H1 (cell line): ENCODE measurements around the gene GPR26. TPM values are rescaled to one million over a fixed set of nuclear protein-coding genes. Genes with fewer than 3 reads are reported as not detected.

Experiments used
- RNF2 ChIP-seq: fragments of 200-900, 300-1000 bp; sonication (generic); IDR thresholded peaks from 2 replicates; pipeline ENCODE4 v1.7.1; 2016; ENCODE audit warnings: borderline replicate concordance, low read depth, mild to moderate bottlenecking, antibody characterized with exemption, low read length; ENCODE audit not compliant: poor library complexity, severe bottlenecking; ENCODE audit errors: missing control alignments
- polyA plus RNA-seq, 7 experiments: library from polyadenylated mRNA; depleted of rRNA in 3 of 7; stranded (reverse) in 5 of 7; unstranded in 2 of 7; fragments of >200 nt in 5 of 7; fragments of 200-250 nt in 2 of 7; gene quantifications; 1 replicate in 5 of 7; 2 replicates in 1 of 7; 4 replicates in 1 of 7; pipeline versions ENCODE4 v1.2.1 to v1.2.3, GENCODE V29; 2011 to 2013; ENCODE audit warnings: missing spikeins in 2 of 7, mixed read lengths in 2 of 7
- total RNA-seq: library from RNA; stranded (reverse); fragmentation: NEBNext Ultra II Directional; extraction: Animal tissue kit (Norgen Biotek cat#: 25700); gene quantifications from 2 replicates; pipeline ENCODE4 v1.2.1, GENCODE V29; 2021
- TF ChIP-seq, protein P1 (sequence below): fragments of 300-600 bp; sonication (generic); IDR thresholded peaks from 2 replicates; pipeline ENCODE4 v1.7.1; 2012; ENCODE audit warnings: low read length, moderate library complexity, mild to moderate bottlenecking, inconsistent platforms; ENCODE audit not compliant: insufficient replicate concordance
- TF ChIP-seq, protein P2 (sequence below): IDR thresholded peaks from 2 replicates; pipeline ENCODE4 v1.6.1; 2012; ENCODE audit warnings: inconsistent platforms

Gene GPR26
- total and polyA plus RNA-seq, 2 of the 8 experiments (the other 6 are each of a cell fraction or from before 2014, with no cell fraction given) = 0.09 to 0.21 TPM

GRCh38 chr10:123639131-123639530 lies 27.0 kb upstream of the GPR26 start (continued):
- TF ChIP-seq, protein P1, sequence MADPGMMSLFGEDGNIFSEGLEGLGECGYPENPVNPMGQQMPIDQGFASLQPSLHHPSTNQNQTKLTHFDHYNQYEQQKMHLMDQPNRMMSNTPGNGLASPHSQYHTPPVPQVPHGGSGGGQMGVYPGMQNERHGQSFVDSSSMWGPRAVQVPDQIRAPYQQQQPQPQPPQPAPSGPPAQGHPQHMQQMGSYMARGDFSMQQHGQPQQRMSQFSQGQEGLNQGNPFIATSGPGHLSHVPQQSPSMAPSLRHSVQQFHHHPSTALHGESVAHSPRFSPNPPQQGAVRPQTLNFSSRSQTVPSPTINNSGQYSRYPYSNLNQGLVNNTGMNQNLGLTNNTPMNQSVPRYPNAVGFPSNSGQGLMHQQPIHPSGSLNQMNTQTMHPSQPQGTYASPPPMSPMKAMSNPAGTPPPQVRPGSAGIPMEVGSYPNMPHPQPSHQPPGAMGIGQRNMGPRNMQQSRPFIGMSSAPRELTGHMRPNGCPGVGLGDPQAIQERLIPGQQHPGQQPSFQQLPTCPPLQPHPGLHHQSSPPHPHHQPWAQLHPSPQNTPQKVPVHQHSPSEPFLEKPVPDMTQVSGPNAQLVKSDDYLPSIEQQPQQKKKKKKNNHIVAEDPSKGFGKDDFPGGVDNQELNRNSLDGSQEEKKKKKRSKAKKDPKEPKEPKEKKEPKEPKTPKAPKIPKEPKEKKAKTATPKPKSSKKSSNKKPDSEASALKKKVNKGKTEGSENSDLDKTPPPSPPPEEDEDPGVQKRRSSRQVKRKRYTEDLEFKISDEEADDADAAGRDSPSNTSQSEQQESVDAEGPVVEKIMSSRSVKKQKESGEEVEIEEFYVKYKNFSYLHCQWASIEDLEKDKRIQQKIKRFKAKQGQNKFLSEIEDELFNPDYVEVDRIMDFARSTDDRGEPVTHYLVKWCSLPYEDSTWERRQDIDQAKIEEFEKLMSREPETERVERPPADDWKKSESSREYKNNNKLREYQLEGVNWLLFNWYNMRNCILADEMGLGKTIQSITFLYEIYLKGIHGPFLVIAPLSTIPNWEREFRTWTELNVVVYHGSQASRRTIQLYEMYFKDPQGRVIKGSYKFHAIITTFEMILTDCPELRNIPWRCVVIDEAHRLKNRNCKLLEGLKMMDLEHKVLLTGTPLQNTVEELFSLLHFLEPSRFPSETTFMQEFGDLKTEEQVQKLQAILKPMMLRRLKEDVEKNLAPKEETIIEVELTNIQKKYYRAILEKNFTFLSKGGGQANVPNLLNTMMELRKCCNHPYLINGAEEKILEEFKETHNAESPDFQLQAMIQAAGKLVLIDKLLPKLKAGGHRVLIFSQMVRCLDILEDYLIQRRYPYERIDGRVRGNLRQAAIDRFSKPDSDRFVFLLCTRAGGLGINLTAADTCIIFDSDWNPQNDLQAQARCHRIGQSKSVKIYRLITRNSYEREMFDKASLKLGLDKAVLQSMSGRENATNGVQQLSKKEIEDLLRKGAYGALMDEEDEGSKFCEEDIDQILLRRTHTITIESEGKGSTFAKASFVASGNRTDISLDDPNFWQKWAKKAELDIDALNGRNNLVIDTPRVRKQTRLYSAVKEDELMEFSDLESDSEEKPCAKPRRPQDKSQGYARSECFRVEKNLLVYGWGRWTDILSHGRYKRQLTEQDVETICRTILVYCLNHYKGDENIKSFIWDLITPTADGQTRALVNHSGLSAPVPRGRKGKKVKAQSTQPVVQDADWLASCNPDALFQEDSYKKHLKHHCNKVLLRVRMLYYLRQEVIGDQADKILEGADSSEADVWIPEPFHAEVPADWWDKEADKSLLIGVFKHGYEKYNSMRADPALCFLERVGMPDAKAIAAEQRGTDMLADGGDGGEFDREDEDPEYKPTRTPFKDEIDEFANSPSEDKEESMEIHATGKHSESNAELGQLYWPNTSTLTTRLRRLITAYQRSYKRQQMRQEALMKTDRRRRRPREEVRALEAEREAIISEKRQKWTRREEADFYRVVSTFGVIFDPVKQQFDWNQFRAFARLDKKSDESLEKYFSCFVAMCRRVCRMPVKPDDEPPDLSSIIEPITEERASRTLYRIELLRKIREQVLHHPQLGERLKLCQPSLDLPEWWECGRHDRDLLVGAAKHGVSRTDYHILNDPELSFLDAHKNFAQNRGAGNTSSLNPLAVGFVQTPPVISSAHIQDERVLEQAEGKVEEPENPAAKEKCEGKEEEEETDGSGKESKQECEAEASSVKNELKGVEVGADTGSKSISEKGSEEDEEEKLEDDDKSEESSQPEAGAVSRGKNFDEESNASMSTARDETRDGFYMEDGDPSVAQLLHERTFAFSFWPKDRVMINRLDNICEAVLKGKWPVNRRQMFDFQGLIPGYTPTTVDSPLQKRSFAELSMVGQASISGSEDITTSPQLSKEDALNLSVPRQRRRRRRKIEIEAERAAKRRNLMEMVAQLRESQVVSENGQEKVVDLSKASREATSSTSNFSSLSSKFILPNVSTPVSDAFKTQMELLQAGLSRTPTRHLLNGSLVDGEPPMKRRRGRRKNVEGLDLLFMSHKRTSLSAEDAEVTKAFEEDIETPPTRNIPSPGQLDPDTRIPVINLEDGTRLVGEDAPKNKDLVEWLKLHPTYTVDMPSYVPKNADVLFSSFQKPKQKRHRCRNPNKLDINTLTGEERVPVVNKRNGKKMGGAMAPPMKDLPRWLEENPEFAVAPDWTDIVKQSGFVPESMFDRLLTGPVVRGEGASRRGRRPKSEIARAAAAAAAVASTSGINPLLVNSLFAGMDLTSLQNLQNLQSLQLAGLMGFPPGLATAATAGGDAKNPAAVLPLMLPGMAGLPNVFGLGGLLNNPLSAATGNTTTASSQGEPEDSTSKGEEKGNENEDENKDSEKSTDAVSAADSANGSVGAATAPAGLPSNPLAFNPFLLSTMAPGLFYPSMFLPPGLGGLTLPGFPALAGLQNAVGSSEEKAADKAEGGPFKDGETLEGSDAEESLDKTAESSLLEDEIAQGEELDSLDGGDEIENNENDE = no peak
- TF ChIP-seq, protein P2, sequence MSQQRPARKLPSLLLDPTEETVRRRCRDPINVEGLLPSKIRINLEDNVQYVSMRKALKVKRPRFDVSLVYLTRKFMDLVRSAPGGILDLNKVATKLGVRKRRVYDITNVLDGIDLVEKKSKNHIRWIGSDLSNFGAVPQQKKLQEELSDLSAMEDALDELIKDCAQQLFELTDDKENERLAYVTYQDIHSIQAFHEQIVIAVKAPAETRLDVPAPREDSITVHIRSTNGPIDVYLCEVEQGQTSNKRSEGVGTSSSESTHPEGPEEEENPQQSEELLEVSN = no peak
- TF ChIP-seq RNF2 = no peak
